HepG2 (cell line): Measurements from ENCODE around the gene ZRANB2. TPM values are rescaled to one million over a fixed set of nuclear protein-coding genes. Genes with fewer than 3 reads are reported as not detected.

ENCODE experiments used
- ATAC-seq: fragments of 200-7000 bp; cut with Tn5 transposase; 3 replicates; pipeline ENCODE4 v1.9.1; 2020; ENCODE audit warnings: mild to moderate bottlenecking, moderate library complexity
- BruUV-seq: library from RNA; stranded (reverse); fragments of 400-500 nt; replicated peaks from 2 replicates; lab custom pipeline; 2021; lab: Mats Ljungman, UMichigan
- CTCF ChIA-PET: fragments of 300-600 bp; formaldehyde crosslinking; extraction: SDS; loops from one replicate; lab custom pipeline; 2021; ENCODE audit warnings: low total read pairs, inconsistent platforms, low intra/inter-chr PET ratio; lab: Yijun Ruan, JAX
- POLR2A ChIA-PET: fragments of 350-600 bp; sonication (Branson Sonifier 250); formaldehyde crosslinking; loops from one replicate; lab custom pipeline; 2020; ENCODE audit warnings: antibody characterized with exemption, inconsistent platforms; lab: Yijun Ruan, JAX
- DNase-seq: peaks from one replicate; pipeline ENCODE4 v3.0.0-alpha.2; 2015; ENCODE audit warnings: low spot score
- FAIRE-seq: peaks from 3 replicates; lab custom pipeline; 2011; peaks lifted over from hg19 to GRCh38; lab: Jason Lieb, UNC
- H2AFZ ChIP-seq: one replicate; pipeline ENCODE4 v1.6.1; 2011; ENCODE audit warnings: low read length, inconsistent platforms
- H3K27ac ChIP-seq: fragments of 300-600 bp; 3 replicates; pipeline ENCODE4 v1.8.0; 2011; ENCODE audit warnings: mixed run types, mild to moderate bottlenecking, mixed read lengths, low read length, inconsistent platforms; ENCODE audit not compliant: insufficient read depth; ENCODE audit errors: extremely low read length
- H3K27me3 ChIP-seq, 2 experiments: fragments of 200-600 bp in 1 of 2; 2 replicates in 1 of 2; 3 replicates in 1 of 2; pipeline versions ENCODE4 v1.6.0 to v1.8.0; 2011; ENCODE audit warnings: low read length in 2 of 2, mild to moderate bottlenecking in 2 of 2, moderate library complexity in 2 of 2, inconsistent platforms in 1 of 2; ENCODE audit not compliant: insufficient read depth in 2 of 2, control insufficient read depth in 1 of 2
- H3K36me3 ChIP-seq, 2 experiments: fragments of 200-600 bp in 1 of 2; replicated peaks in 1 of 2; 2 replicates in 1 of 2; 3 replicates in 1 of 2; pipeline versions ENCODE4 v1.5.1 to v1.8.0; 2011; ENCODE audit warnings: low read length in 2 of 2, inconsistent platforms in 1 of 2; ENCODE audit not compliant: insufficient read depth in 2 of 2, control insufficient read depth in 1 of 2
- H3K4me1 ChIP-seq: 2 replicates; pipeline ENCODE4 v1.5.1; 2012; ENCODE audit warnings: low read length, inconsistent platforms; ENCODE audit not compliant: insufficient read depth
- H3K4me2 ChIP-seq: 2 replicates; pipeline ENCODE4 v1.6.0; 2011; ENCODE audit warnings: low read depth, low read length, inconsistent platforms
- H3K4me3 ChIP-seq, 3 experiments: fragments of 200-600 bp in 1 of 3; sonication (generic), shearing (Covaris generic) in 1 of 3; replicated peaks in 1 of 3; 2 replicates each; pipeline ENCODE4 v1.5.1; 2011 to 2016; ENCODE audit warnings: low read length in 3 of 3, inconsistent platforms in 2 of 3, low read depth in 2 of 3, mild to moderate bottlenecking in 2 of 3, control low read depth in 1 of 3, mixed read lengths in 1 of 3; ENCODE audit not compliant: insufficient read depth in 1 of 3
- H3K79me2 ChIP-seq: one replicate; pipeline ENCODE4 v1.6.1; 2011; ENCODE audit warnings: low read length, inconsistent platforms; ENCODE audit not compliant: insufficient read depth
- H3K9ac ChIP-seq: 2 replicates; pipeline ENCODE4 v1.6.0; 2011; ENCODE audit warnings: mild to moderate bottlenecking, low read depth, low read length, inconsistent platforms; ENCODE audit not compliant: insufficient read depth
- H3K9me3 ChIP-seq: 2 replicates; pipeline ENCODE4 v1.5.1; 2012; ENCODE audit warnings: mild to moderate bottlenecking, low read length
- H4K20me1 ChIP-seq: 2 replicates; pipeline ENCODE4 v1.6.0; 2011; ENCODE audit warnings: inconsistent platforms, mild to moderate bottlenecking, low read length, moderate library complexity; ENCODE audit not compliant: insufficient read depth
- CBX2 ChIP-seq, 2 experiments: fragments of 200-600 bp in 1 of 2; sonication (generic); formaldehyde crosslinking in 1 of 2; IDR thresholded peaks; 2 replicates each; pipeline versions ENCODE4 v1.7.0 to v1.8.1; 2018 to 2022; ENCODE audit warnings: low read depth in 2 of 2, low read length in 1 of 2, mild to moderate bottlenecking in 1 of 2, missing genetic modification reagents in 1 of 2
- CHCHD3 ChIP-seq: sonication (generic); formaldehyde crosslinking; IDR thresholded peaks from 2 replicates; pipeline ENCODE4 v1.8.0; 2022; ENCODE audit warnings: mild to moderate bottlenecking, missing genetic modification reagents, moderate library complexity
- HOXA3 ChIP-seq: sonication (generic); formaldehyde crosslinking; IDR thresholded peaks from 2 replicates; pipeline ENCODE4 v1.5.0; 2020; ENCODE audit warnings: missing genetic modification reagents
- HOXD1 ChIP-seq: sonication (generic); formaldehyde crosslinking; IDR thresholded peaks from 2 replicates; pipeline ENCODE4 v1.5.0; 2020; ENCODE audit warnings: missing genetic modification reagents
- KDM3A ChIP-seq: IDR thresholded peaks from 2 replicates; pipeline ENCODE4 v1.6.1; 2018; ENCODE audit warnings: low read depth, missing compliant biosample characterization
- MAFG ChIP-seq: sonication (generic); formaldehyde crosslinking; IDR thresholded peaks from 2 replicates; pipeline ENCODE4 v1.5.1; 2020; ENCODE audit warnings: mild to moderate bottlenecking, missing genetic modification reagents
- NRL ChIP-seq: sonication (generic); formaldehyde crosslinking; IDR thresholded peaks from 2 replicates; pipeline ENCODE4 v1.5.0; 2020; ENCODE audit warnings: missing genetic modification reagents, mild to moderate bottlenecking, moderate library complexity, borderline replicate concordance
- ZBTB38 ChIP-seq: sonication (generic); formaldehyde crosslinking; IDR thresholded peaks from 2 replicates; pipeline ENCODE4 v1.5.1; 2020; ENCODE audit warnings: mild to moderate bottlenecking, missing genetic modification reagents
- ZBTB4 ChIP-seq: sonication (generic); formaldehyde crosslinking; IDR thresholded peaks from 2 replicates; pipeline ENCODE4 v1.4.0; 2020; ENCODE audit warnings: missing genetic modification reagents, mild to moderate bottlenecking, borderline replicate concordance
- ZNF232 ChIP-seq: sonication (generic); formaldehyde crosslinking; IDR thresholded peaks from 2 replicates; pipeline ENCODE4 v1.4.0; 2020; ENCODE audit warnings: missing genetic modification reagents, borderline replicate concordance
- ZNF333 ChIP-seq: sonication (generic); formaldehyde crosslinking; IDR thresholded peaks from 2 replicates; pipeline ENCODE4 v1.4.0; 2020; ENCODE audit warnings: mild to moderate bottlenecking, missing genetic modification reagents, borderline replicate concordance
- ZNF605 ChIP-seq: sonication (generic); formaldehyde crosslinking; IDR thresholded peaks from 2 replicates; pipeline ENCODE4 v1.8.0; 2022; ENCODE audit warnings: mild to moderate bottlenecking, missing genetic modification reagents
- ZNF616 ChIP-seq: sonication (generic); formaldehyde crosslinking; IDR thresholded peaks from 2 replicates; pipeline ENCODE4 v1.5.0; 2020; ENCODE audit warnings: low read depth, mild to moderate bottlenecking, missing genetic modification reagents
- in situ Hi-C: cut with HindIII; loops from 2 replicates; pipeline ENCODE4 v1.10.0; 2017; ENCODE audit warnings: low pct_unique_long_range_greater_than_20kb; ENCODE audit not compliant: extremely low pct_ligation_motif_present
- intact Hi-C: fragments of 100-400 bp; cut with micrococcal nuclease; formaldehyde crosslinking; loops from one replicate; pipeline ENCODE4 v1.10.0; 2022; ENCODE audit not compliant: unreplicated experiment
- polyA plus RNA-seq, 8 experiments: library from polyadenylated mRNA; depleted of rRNA in 3 of 8; stranded (reverse) in 7 of 8; unstranded in 1 of 8; fragments of >200 nt; fragmentation: Illumina TruSeq in 4 of 8; extraction: Trizol in 4 of 8; gene quantifications; 2 replicates each; pipeline versions ENCODE4 v1.2.1 to v1.2.3, GENCODE V29; 2011 to 2016; ENCODE audit warnings: low read depth in 4 of 8, missing spikeins in 1 of 8, mixed read lengths in 1 of 8; ENCODE audit not compliant: insufficient read depth in 1 of 8
- total RNA-seq, 5 experiments: library from RNA; depleted of rRNA; stranded (reverse); fragments of >200 nt; fragmentation: Illumina TruSeq; extraction: Trizol; gene quantifications; 2 replicates each; pipeline ENCODE4 v1.2.3, GENCODE V29; 2016; ENCODE audit warnings: low read depth in 1 of 5

The ZRANB2 gene
- total and polyA plus RNA-seq, 2 of the 13 experiments (the other 11 are each of a cell fraction or from before 2014, with no cell fraction given) = 43.0 to 45.4 TPM

DNA sequence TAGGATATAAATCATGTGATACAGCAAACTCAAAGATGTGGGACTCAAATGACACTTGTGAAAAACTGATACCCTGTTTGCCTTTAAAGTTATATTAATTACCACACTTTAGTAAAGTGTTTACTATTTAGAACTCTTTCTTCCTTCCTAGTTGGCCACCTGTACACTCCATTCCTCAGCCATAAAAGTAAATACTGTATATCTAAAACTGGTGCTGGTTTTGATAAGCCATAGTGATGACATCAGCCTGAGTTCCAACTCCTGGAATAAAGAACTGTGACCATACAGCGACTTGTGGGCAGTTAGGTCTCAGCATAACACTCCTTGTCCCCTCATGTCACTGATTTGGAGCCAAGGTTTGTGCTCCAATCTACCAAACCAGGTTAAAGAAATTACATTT lies 36.0 kb downstream of the ZRANB2 start (continued):
- TF ChIP-seq ZBTB4 (CRISPR knock-in tag) (no peak), KDM3A (CRISPR knock-in tag) (no peak), ZBTB38 (CRISPR knock-in tag) (no peak)
- TF ChIP-seq, all 625 proteins: peak for 0

GRCh38 chr1:71043065-71043464 lies 37.8 kb downstream of the ZRANB2 start:
- ATAC-seq = no peak
- no peak for DNase-seq
- FAIRE-seq = no peak
- Histone ChIP-seq H2AFZ (no peak overlapping the region), H3K4me3 (no peak overlapping the region), H3K9me3 (no peaks in the 10 kb centered on the region), H4K20me1 (no peaks in the 10 kb centered on the region), H3K4me2 (no peak overlapping the region), H3K4me1 (peaks cover 4% of the 10 kb centered on the region; the same call in 1 of the 2 replicates), H3K27ac (no peak overlapping the region), H3K27me3 (peaks cover 10 to 21% of the 10 kb centered on the region in 2 experiments), H3K79me2 (no peaks in the 10 kb centered on the region), H3K36me3 (no peaks in the 10 kb centered on the region), H3K9ac (no peak overlapping the region)
- BruUV-seq = no TSS peak
- ChIA-PET POLR2A (no interaction called here), CTCF (no interaction called here)
- intact Hi-C loops (no loop called here), in situ Hi-C loops (no loop called here)
- TF ChIP-seq ZNF333 (CRISPR knock-in tag) (no peak), HOXD1 (CRISPR knock-in tag) (no peak), HOXA3 (CRISPR knock-in tag) (no peak), ZNF605 (no peak), CHCHD3 (CRISPR knock-in tag) (no peak), MAFG (CRISPR knock-in tag) (no peak), ZNF232 (no peak), ZNF616 (no peak), CBX2 (IDR thresholded peaks at IDR 0.05; ENCODE audit: low read depth, low read length) (no peak), CBX2 (CRISPR knock-in tag; IDR thresholded peaks at IDR 0.05; ENCODE audit: low read depth) (no peak), NRL (no peak)
